HEK293 (cell line): ENCODE data around the gene MED20.

Experiments
- CTCF ChIA-PET: fragments of 350-600 bp; formaldehyde crosslinking; extraction: SDS; loops from one replicate; lab custom pipeline; 2021; ENCODE audit warnings: antibody characterized with exemption; lab: Yijun Ruan, JAX
- POLR2A ChIA-PET: fragments of 300-600 bp; formaldehyde crosslinking; extraction: SDS; loops from one replicate; lab custom pipeline; 2020; ENCODE audit warnings: antibody characterized with exemption, inconsistent platforms; lab: Yijun Ruan, JAX
- H3K27ac ChIP-seq: fragments of 200-500 bp; sonication (Bioruptor generic); 2 replicates; pipeline ENCODE4 v1.5.1; 2014; ENCODE audit warnings: low read depth, low read length, control low read depth, inconsistent platforms; ENCODE audit errors: extremely low read depth
- H3K36me3 ChIP-seq, 2 experiments: fragments of 200-500 bp in 1 of 2; sonication (Bioruptor generic) in 1 of 2; 1 replicate in 1 of 2; 2 replicates in 1 of 2; pipeline ENCODE4 v1.5.1; 2014 to 2017; ENCODE audit warnings: inconsistent platforms in 2 of 2, low read length in 2 of 2; ENCODE audit not compliant: control insufficient read depth in 2 of 2, insufficient read depth in 1 of 2
- H3K4me1 ChIP-seq: fragments of 200-500 bp; sonication (Bioruptor generic); 2 replicates; pipeline ENCODE4 v1.5.1; 2014; ENCODE audit warnings: mild to moderate bottlenecking, low read length, inconsistent platforms; ENCODE audit not compliant: control insufficient read depth, insufficient read depth
- H3K4me3 ChIP-seq: 2 replicates; pipeline ENCODE4 v1.5.1; 2011; ENCODE audit warnings: low read depth, mild to moderate bottlenecking, control low read depth, low read length, moderate library complexity
- H3K9me3 ChIP-seq: fragments of 200-500 bp; sonication (Bioruptor generic); 2 replicates; pipeline ENCODE4 v1.5.1; 2014; ENCODE audit warnings: low read depth, low read length, inconsistent platforms; ENCODE audit not compliant: control insufficient read depth, insufficient read depth
- GLI2 ChIP-seq: fragments of 450-650 bp; formaldehyde crosslinking; IDR thresholded peaks from 2 replicates; pipeline ENCODE4; 2017; ENCODE audit warnings: missing biosample characterization, missing genetic modification characterization, low read depth, borderline replicate concordance
- PRDM4 ChIP-seq: fragments of 450-650 bp; formaldehyde crosslinking; IDR thresholded peaks from 2 replicates; pipeline ENCODE4 v1.5.1; 2017; ENCODE audit warnings: missing biosample characterization, missing genetic modification characterization
- SP2 ChIP-seq: fragments of 450-650 bp; formaldehyde crosslinking; IDR thresholded peaks from 2 replicates; pipeline ENCODE4 v1.5.1; 2016; ENCODE audit warnings: missing biosample characterization, missing genetic modification characterization
- TSHZ1 ChIP-seq: fragments of 450-650 bp; formaldehyde crosslinking; IDR thresholded peaks from 2 replicates; pipeline ENCODE4 v1.5.1; 2016; ENCODE audit warnings: missing biosample characterization, missing genetic modification characterization, borderline replicate concordance
- YY2 ChIP-seq: fragments of 450-650 bp; formaldehyde crosslinking; IDR thresholded peaks from 2 replicates; pipeline ENCODE4 v1.5.1; 2016; ENCODE audit warnings: missing biosample characterization, missing genetic modification characterization
- ZBTB8A ChIP-seq: fragments of 450-650 bp; formaldehyde crosslinking; IDR thresholded peaks from 2 replicates; pipeline ENCODE4 v1.5.1; 2016; ENCODE audit warnings: missing biosample characterization, missing genetic modification characterization
- ZNF169 ChIP-seq: fragments of 450-650 bp; formaldehyde crosslinking; IDR thresholded peaks from 2 replicates; pipeline ENCODE4 v1.5.1; 2016; ENCODE audit warnings: missing biosample characterization, missing genetic modification characterization
- ZNF214 ChIP-seq: fragments of 450-650 bp; formaldehyde crosslinking; IDR thresholded peaks from 2 replicates; pipeline ENCODE4 v1.5.1; 2017; ENCODE audit warnings: missing biosample characterization, mild to moderate bottlenecking, missing genetic modification characterization, borderline replicate concordance
- ZNF274 ChIP-seq, 2 experiments: fragments of 200-500 bp in 1 of 2; fragments of 450-650 bp in 1 of 2; sonication (Bioruptor generic) in 1 of 2; formaldehyde crosslinking in 1 of 2; IDR thresholded peaks; 2 replicates each; pipeline versions ENCODE4 v1.5.1 to v1.6.1; 2014 to 2016; ENCODE audit warnings: borderline replicate concordance in 1 of 2, inconsistent platforms in 1 of 2, low read length in 1 of 2, missing biosample characterization in 1 of 2, missing genetic modification characterization in 1 of 2
- ZNF654 ChIP-seq: fragments of 450-650 bp; formaldehyde crosslinking; IDR thresholded peaks from 2 replicates; pipeline ENCODE4 v1.5.1; 2016; ENCODE audit warnings: low read depth, missing biosample characterization, missing genetic modification characterization
- ZNF660 ChIP-seq: fragments of 450-650 bp; IDR thresholded peaks from 2 replicates; pipeline ENCODE4 v1.5.1; 2018; ENCODE audit warnings: missing biosample characterization, mild to moderate bottlenecking, missing genetic modification characterization
- ZNF664 ChIP-seq: fragments of 450-650 bp; formaldehyde crosslinking; IDR thresholded peaks from 2 replicates; pipeline ENCODE4 v1.5.1; 2016; ENCODE audit warnings: missing biosample characterization, missing genetic modification characterization
- ZNF677 ChIP-seq: fragments of 450-650 bp; IDR thresholded peaks from 2 replicates; pipeline ENCODE4 v1.5.0; 2018; ENCODE audit warnings: missing biosample characterization, mild to moderate bottlenecking, missing genetic modification characterization, moderate library complexity
- ZSCAN23 ChIP-seq: fragments of 450-650 bp; formaldehyde crosslinking; IDR thresholded peaks from 2 replicates; pipeline ENCODE4 v1.5.1; 2016; ENCODE audit warnings: missing biosample characterization, missing genetic modification characterization
- ZSCAN30 ChIP-seq: fragments of 450-650 bp; IDR thresholded peaks from 2 replicates; pipeline ENCODE4 v1.5.1; 2018; ENCODE audit warnings: missing biosample characterization, mild to moderate bottlenecking, missing genetic modification characterization, moderate library complexity
- TF ChIP-seq, protein P1 (sequence below): fragments of 450-650 bp; formaldehyde crosslinking; IDR thresholded peaks from 2 replicates; pipeline ENCODE4 v1.5.1; 2016; ENCODE audit warnings: missing biosample characterization, missing genetic modification characterization

Gene MED20

DNA sequence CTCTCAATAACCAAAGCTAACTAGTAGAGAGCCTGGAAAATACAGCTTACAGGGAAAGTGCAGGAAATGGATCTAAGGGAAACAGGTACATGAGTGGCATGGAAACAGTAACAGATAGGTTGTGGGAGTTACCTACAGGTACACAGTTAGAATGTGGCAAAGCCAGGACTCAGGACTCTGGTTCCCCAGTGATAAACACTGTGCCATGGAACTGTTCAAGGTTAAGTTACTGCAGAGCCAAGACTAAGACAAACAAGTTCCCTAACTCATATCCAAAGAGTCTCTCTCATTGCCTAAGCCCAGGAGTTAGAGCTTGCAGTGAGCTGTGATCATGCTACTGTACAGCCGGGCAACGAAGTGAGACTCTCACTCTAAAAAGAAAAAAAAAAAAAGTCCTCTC, 6.6 kb downstream of the MED20 start:
- H3K9me3 ChIP-seq: no peaks in the 10 kb centered on the region
- POLR2A ChIA-PET: no interaction called here
- TF ChIP-seq SP2 (tag by site-specific recombination): no peak
- TF ChIP-seq ZSCAN23 (tag by site-specific recombination): no peak
- TF ChIP-seq ZNF660: no peak
- CTCF ChIA-PET: interaction anchor here (0.6 to 1.4 kb wide), 4 partner anchors 12 to 127 kb away, joined by 3 to 4 read pairs (median 4); partner anchors contain the start of gene TOMM6
- H3K27ac ChIP-seq: no peak overlapping the region
- H3K36me3 ChIP-seq: peaks cover 23 to 58% of the 10 kb centered on the region in 2 experiments; a peak in 2 of 3 replicates
- no peak overlapping the region for H3K4me3 ChIP-seq
- no peaks in the 10 kb centered on the region for H3K4me1 ChIP-seq

GRCh38 chr6:41909727-41910126, 11.2 kb downstream of the MED20 start:
- peaks cover 19 to 78% of the 10 kb centered on the region in 2 experiments for H3K36me3 ChIP-seq
- TF ChIP-seq ZSCAN30 (no peak), YY2 (tag by site-specific recombination) (no peak), ZNF274 (IDR thresholded peaks at IDR 0.05; ENCODE audit: low read length) (no peak), ZNF274 (tag by site-specific recombination; IDR thresholded peaks at IDR 0.05; ENCODE audit: borderline replicate concordance) (no peak), ZNF214 (tag by site-specific recombination) (no peak), PRDM4 (tag by site-specific recombination) (no peak), ZNF169 (tag by site-specific recombination) (no peak), ZNF677 (tag by site-specific recombination) (no peak)
- no peak overlapping the region for H3K4me3 ChIP-seq
- no peaks in the 10 kb centered on the region for H3K9me3 ChIP-seq
- CTCF ChIA-PET: interaction anchor here (1.7 to 1.9 kb wide), 2 partner anchors 11 to 63 kb away, joined by 5 to 15 read pairs; partner anchors contain the start of genes BYSL and MED20
- POLR2A ChIA-PET: interaction anchor here (0.6 kb wide), 1 partner anchor 975 kb away, joined by 3 read pairs; no protein-coding TSS in a partner anchor
- no peak overlapping the region for H3K27ac ChIP-seq
- H3K4me1 ChIP-seq: no peaks in the 10 kb centered on the region

GRCh38 chr6:41901882-41902519, 18.9 kb downstream of the MED20 start:
- Histone ChIP-seq H3K4me3 (no peak overlapping the region), H3K9me3 (no peaks in the 10 kb centered on the region)
- POLR2A ChIA-PET: no interaction called here
- TF ChIP-seq ZNF664 (tag by site-specific recombination) (no peak), ZNF654 (peak; percentile 34)
- TF ChIP-seq, all 188 proteins: peak for 1
- CTCF ChIA-PET: interaction anchor here (0.9 to 1.6 kb wide), 3 partner anchors 19 to 24 kb away, joined by 3 to 7 read pairs (median 3); partner anchors contain the start of genes BYSL and MED20
- Histone ChIP-seq H3K36me3 (peaks cover 15 to 34% of the 10 kb centered on the region in 2 experiments), H3K27ac (no peak overlapping the region), H3K4me1 (no peaks in the 10 kb centered on the region)

DNA sequence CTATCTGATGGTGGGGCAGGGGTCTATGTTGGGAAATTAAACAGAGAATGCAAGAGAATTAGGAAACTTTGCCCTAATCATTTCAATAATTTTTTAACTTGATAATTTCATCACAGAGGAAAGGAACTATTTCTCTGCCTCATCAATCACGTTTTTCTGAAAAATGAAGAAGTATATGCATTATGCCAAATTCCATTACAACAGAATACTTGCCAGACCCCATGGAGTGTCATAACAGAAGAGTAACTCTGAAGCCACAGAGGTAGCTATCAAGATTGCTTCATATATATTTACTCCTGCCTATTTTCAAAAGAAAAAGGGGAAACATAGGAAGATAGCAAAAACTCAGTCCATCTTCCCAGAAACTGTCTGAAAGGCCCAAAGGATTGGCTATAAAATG, 20.1 kb downstream of the MED20 start:
- Histone ChIP-seq H3K4me3 (no peak overlapping the region), H3K9me3 (no peaks in the 10 kb centered on the region), H3K36me3 (peaks cover 11 to 22% of the 10 kb centered on the region in 2 experiments; a peak in 2 of 3 replicates), H3K27ac (no peak overlapping the region), H3K4me1 (peaks cover 3% of the 10 kb centered on the region; the same call in 1 of the 2 replicates)
- POLR2A ChIA-PET: interaction anchor here (0.8 kb wide), 1 partner anchor 109 kb away, joined by 3 read pairs; no protein-coding TSS in a partner anchor
- CTCF ChIA-PET: interaction anchor here (1.6 kb wide), 1 partner anchor 20 kb away, joined by 7 read pairs; the partner anchor contains the start of genes BYSL and MED20
- TF ChIP-seq TSHZ1 (tag by site-specific recombination) (no peak), ZBTB8A (tag by site-specific recombination) (no peak), GLI2 (tag by site-specific recombination) (no peak), ZNF677 (tag by site-specific recombination) (no peak)
- TF ChIP-seq, protein P1, sequence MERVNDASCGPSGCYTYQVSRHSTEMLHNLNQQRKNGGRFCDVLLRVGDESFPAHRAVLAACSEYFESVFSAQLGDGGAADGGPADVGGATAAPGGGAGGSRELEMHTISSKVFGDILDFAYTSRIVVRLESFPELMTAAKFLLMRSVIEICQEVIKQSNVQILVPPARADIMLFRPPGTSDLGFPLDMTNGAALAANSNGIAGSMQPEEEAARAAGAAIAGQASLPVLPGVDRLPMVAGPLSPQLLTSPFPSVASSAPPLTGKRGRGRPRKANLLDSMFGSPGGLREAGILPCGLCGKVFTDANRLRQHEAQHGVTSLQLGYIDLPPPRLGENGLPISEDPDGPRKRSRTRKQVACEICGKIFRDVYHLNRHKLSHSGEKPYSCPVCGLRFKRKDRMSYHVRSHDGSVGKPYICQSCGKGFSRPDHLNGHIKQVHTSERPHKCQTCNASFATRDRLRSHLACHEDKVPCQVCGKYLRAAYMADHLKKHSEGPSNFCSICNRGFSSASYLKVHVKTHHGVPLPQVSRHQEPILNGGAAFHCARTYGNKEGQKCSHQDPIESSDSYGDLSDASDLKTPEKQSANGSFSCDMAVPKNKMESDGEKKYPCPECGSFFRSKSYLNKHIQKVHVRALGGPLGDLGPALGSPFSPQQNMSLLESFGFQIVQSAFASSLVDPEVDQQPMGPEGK (tag by site-specific recombination): no peak
